Retina (tissue), 1 donor: ENCODE measurements around the gene ZNF292.
"Not testable (repeated sequence)": the region's sequence is repeated elsewhere in the genome, so short reads cannot be mapped to it uniquely, and the experiment has no call there.

Source experiments
- DNase-seq: peaks from one replicate; pipeline ENCODE4 v3.0.0-alpha.2; 2016

ZNF292 gene

GRCh38 chr6:87164004-87164403 is 8.6 kb downstream of the ZNF292 start:
- no peak for DNase-seq

- DNase-seq = no peak
Measured at GRCh38 chr6:87164506-87164905, 9.1 kb downstream of the ZNF292 start.

GRCh38 chr6:87165185-87165584 is 9.8 kb downstream of the ZNF292 start:
- DNase-seq = no peak

GRCh38 chr6:87171938-87172633 is 16.7 kb downstream of the ZNF292 start:
- DNase-seq = no peak

- no peak for DNase-seq
Measured at GRCh38 chr6:87174078-87174579, 18.8 kb downstream of the ZNF292 start.

- no peak for DNase-seq
Measured at GRCh38 chr6:87176493-87176892, 21.1 kb downstream of the ZNF292 start.

GRCh38 chr6:87180105-87180728 is 24.9 kb downstream of the ZNF292 start:
- no peak for DNase-seq

- DNase-seq = no peak
Measured at GRCh38 chr6:87181903-87182302, 26.5 kb downstream of the ZNF292 start.

- no peak for DNase-seq
Measured at GRCh38 chr6:87182321-87182720, 27.0 kb downstream of the ZNF292 start.

GRCh38 chr6:87182940-87183339 is 27.6 kb downstream of the ZNF292 start:
- DNase-seq = no peak

- DNase-seq = no peak
Measured at GRCh38 chr6:87183687-87184086, 28.3 kb downstream of the ZNF292 start.

GRCh38 chr6:87184762-87185250 is 29.4 kb downstream of the ZNF292 start:
- no peak for DNase-seq

GRCh38 chr6:87196275-87196842 is 41.0 kb downstream of the ZNF292 start:
- no peak for DNase-seq

GRCh38 chr6:87197547-87197946 is 42.2 kb downstream of the ZNF292 start:
- no peak for DNase-seq

GRCh38 chr6:87198022-87198810 is 42.9 kb downstream of the ZNF292 start:
- not testable (repeated sequence) for DNase-seq

- peak; percentile 20 for DNase-seq
Measured at GRCh38 chr6:87199787-87200186, 44.4 kb downstream of the ZNF292 start.

- no peak for DNase-seq
Measured at GRCh38 chr6:87200469-87201175, 45.3 kb downstream of the ZNF292 start.

- DNase-seq = no peak
Measured at GRCh38 chr6:87203448-87204023, 48.2 kb downstream of the ZNF292 start.

GRCh38 chr6:87209812-87210211 is 54.4 kb downstream of the ZNF292 start:
- no peak for DNase-seq

- DNase-seq = no peak
Measured at GRCh38 chr6:87210979-87211378, 55.6 kb downstream of the ZNF292 start.

GRCh38 chr6:87212596-87212995 is 57.2 kb downstream of the ZNF292 start:
- DNase-seq = no peak

GRCh38 chr6:87213364-87213763 is 58.0 kb downstream of the ZNF292 start:
- DNase-seq = no peak
